ENCODE results near the gene MACROD2. TPM values are rescaled to one million over a fixed set of nuclear protein-coding genes. Genes with fewer than 3 reads are reported as not detected.

The MACROD2 gene
- total and polyA plus RNA-seq, 2 donors (not counting 1 experiment from before 2014, with no cell fraction given): 5.3 to 6.7 TPM

DNA sequence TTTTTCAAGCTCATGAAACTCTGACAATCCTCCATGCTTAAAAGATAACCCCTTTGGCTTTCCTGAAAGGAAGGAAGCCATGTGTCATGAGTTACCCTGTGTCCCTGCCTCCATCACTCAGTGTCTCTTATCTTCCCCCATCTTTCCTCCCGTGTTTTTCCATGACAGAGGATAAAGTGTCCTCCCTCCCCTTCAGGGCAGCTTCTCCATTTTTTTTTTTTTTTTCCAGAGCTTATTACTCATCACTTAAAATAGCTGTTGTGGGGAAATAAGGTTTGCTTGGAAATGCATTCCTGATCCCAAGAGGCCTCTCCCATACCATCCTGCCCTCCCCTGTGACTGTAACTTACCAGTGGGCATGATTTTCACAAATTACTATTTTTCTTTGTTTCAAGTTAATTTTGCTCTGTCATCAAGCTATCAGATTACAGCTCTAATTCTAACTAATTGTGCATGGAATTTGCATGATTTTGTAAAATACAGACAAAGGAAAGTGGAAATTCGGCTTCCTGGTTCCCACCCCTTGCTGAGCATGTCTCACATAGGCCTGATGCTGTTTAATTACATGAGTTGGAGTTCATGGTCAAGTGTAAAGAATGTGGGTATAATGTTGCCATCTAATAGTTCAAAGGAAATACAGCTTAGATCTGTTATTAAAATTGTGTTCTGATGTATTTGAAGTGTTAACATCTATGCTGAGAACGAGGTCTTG is 956.5 kb downstream of the MACROD2 start:
- H3K79me2 ChIP-seq (ENCODE audit: control insufficient read depth, insufficient read depth, low read length): no peaks in the 10 kb centered on the region
- no peak overlapping the region for H3K9ac ChIP-seq (ENCODE audit: low read length)
- Mint-ChIP-seq H3K27ac (no peak overlapping the region), H3K4me3 (no peak overlapping the region), H3K4me1 (no peaks in the 10 kb centered on the region), H3K9me3 (ENCODE audit: insufficient read depth) (peaks cover 3% of the 10 kb centered on the region), H3K27me3 (no peaks in the 10 kb centered on the region)
- no peak overlapping the region for H3K4me2 ChIP-seq (replicated peaks; ENCODE audit: low read depth, low read length, poor library complexity, severe bottlenecking)
- DNase-seq (no peak), ATAC-seq (ENCODE audit: low read depth) (no peak)
- CTCF ChIA-PET: no interaction called here
- H3K27ac ChIP-seq (ENCODE audit: low read length in 2 of 2): no peak overlapping the region
- TF ChIP-seq EZH2 (IDR thresholded peaks at IDR 0.05; ENCODE audit: borderline replicate concordance, insufficient read depth, low read depth, low read length, poor library complexity, severe bottlenecking): no peak
- TF ChIP-seq, protein P1, sequence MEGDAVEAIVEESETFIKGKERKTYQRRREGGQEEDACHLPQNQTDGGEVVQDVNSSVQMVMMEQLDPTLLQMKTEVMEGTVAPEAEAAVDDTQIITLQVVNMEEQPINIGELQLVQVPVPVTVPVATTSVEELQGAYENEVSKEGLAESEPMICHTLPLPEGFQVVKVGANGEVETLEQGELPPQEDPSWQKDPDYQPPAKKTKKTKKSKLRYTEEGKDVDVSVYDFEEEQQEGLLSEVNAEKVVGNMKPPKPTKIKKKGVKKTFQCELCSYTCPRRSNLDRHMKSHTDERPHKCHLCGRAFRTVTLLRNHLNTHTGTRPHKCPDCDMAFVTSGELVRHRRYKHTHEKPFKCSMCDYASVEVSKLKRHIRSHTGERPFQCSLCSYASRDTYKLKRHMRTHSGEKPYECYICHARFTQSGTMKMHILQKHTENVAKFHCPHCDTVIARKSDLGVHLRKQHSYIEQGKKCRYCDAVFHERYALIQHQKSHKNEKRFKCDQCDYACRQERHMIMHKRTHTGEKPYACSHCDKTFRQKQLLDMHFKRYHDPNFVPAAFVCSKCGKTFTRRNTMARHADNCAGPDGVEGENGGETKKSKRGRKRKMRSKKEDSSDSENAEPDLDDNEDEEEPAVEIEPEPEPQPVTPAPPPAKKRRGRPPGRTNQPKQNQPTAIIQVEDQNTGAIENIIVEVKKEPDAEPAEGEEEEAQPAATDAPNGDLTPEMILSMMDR (IDR thresholded peaks at IDR 0.05): no peak
- intact Hi-C loops (cut with micrococcal nuclease): no loop called here
- no peaks in the 10 kb centered on the region for H4K20me1 ChIP-seq (ENCODE audit: control insufficient read depth, insufficient read depth, low read length, poor library complexity, severe bottlenecking)
- no peaks in the 10 kb centered on the region for H3K9me3 ChIP-seq (ENCODE audit: control extremely low read depth in 1 of 3, control insufficient read depth in 2 of 3, insufficient read depth in 1 of 3, low read length in 2 of 3)
- no peaks in the 10 kb centered on the region for H3K4me1 ChIP-seq (ENCODE audit: control insufficient read depth in 2 of 2, insufficient read depth in 2 of 2, low read length in 2 of 2)
- WGBS (ENCODE audit: insufficient coverage): 50% methylated on average over 1 of the region's 3 CpGs
- no peaks in the 10 kb centered on the region for H3K27me3 ChIP-seq (replicated peaks in 1 of 4; ENCODE audit: control extremely low read depth in 1 of 4, control insufficient read depth in 3 of 4, insufficient read depth in 4 of 4, low read length in 3 of 4)
- POLR2A ChIA-PET: no interaction called here
- H2AFZ ChIP-seq (ENCODE audit: insufficient read depth, low read depth, low read length, poor library complexity, severe bottlenecking): no peak overlapping the region
- H3K36me3 ChIP-seq (replicated peaks in 1 of 2; ENCODE audit: control extremely low read depth in 1 of 2, control insufficient read depth in 1 of 2, extremely low read depth in 1 of 2, insufficient read depth in 2 of 2, low read length in 1 of 2): no peaks in the 10 kb centered on the region
- no peak overlapping the region for H3K4me3 ChIP-seq (ENCODE audit: control extremely low read depth in 1 of 5, extremely low read depth in 1 of 5, insufficient read depth in 1 of 5, low read depth in 2 of 5, low read length in 4 of 5)

DNA sequence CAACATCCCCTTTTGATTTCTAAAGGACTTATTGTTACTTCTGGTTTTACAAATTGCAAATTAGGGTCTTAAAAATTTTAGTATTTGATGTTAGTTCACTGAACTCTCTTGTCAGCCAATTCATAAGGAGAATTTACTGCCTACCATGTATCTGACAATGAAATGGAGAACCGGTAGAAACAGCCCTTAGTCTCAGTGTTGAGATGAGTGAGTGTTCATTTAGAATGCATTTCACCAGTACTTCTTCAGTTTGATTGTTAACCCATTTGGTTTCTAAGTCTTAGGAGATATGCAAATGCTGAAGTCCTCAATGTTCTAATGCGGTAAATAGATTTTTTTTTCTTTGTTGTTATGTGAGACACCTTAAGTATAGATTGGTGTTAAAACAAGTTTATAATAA is 958.4 kb downstream of the MACROD2 start:
- H3K4me1 ChIP-seq (ENCODE audit: control insufficient read depth in 2 of 2, insufficient read depth in 2 of 2, low read length in 2 of 2): no peaks in the 10 kb centered on the region
- Mint-ChIP-seq H3K4me3 (no peak overlapping the region), H3K27me3 (no peaks in the 10 kb centered on the region), H3K4me1 (no peaks in the 10 kb centered on the region), H3K27ac (no peak overlapping the region), H3K9me3 (ENCODE audit: insufficient read depth) (peaks cover 3% of the 10 kb centered on the region)
- H2AFZ ChIP-seq (ENCODE audit: insufficient read depth, low read depth, low read length, poor library complexity, severe bottlenecking): no peak overlapping the region
- no peaks in the 10 kb centered on the region for H3K9me3 ChIP-seq (ENCODE audit: control extremely low read depth in 1 of 3, control insufficient read depth in 2 of 3, insufficient read depth in 1 of 3, low read length in 2 of 3)
- no peak overlapping the region for H3K9ac ChIP-seq (ENCODE audit: low read length)
- no peaks in the 10 kb centered on the region for H4K20me1 ChIP-seq (ENCODE audit: control insufficient read depth, insufficient read depth, low read length, poor library complexity, severe bottlenecking)
- H3K27ac ChIP-seq (ENCODE audit: low read length in 2 of 2): no peak overlapping the region
- no peak overlapping the region for H3K4me2 ChIP-seq (replicated peaks; ENCODE audit: low read depth, low read length, poor library complexity, severe bottlenecking)
- intact Hi-C loops (cut with micrococcal nuclease): no loop called here
- H3K27me3 ChIP-seq (replicated peaks in 1 of 4; ENCODE audit: control extremely low read depth in 1 of 4, control insufficient read depth in 3 of 4, insufficient read depth in 4 of 4, low read length in 3 of 4): no peaks in the 10 kb centered on the region
- POLR2A ChIA-PET: no interaction called here
- CTCF ChIA-PET: no interaction called here
- TF ChIP-seq EZH2 (IDR thresholded peaks at IDR 0.05; ENCODE audit: borderline replicate concordance, insufficient read depth, low read depth, low read length, poor library complexity, severe bottlenecking): no peak
- TF ChIP-seq, protein P1 (IDR thresholded peaks at IDR 0.05): no peak
- H3K4me3 ChIP-seq (ENCODE audit: control extremely low read depth in 1 of 5, extremely low read depth in 1 of 5, insufficient read depth in 1 of 5, low read depth in 2 of 5, low read length in 4 of 5): no peak overlapping the region
- H3K79me2 ChIP-seq (ENCODE audit: control insufficient read depth, insufficient read depth, low read length): no peaks in the 10 kb centered on the region
- ATAC-seq (ENCODE audit: low read depth): no peak
- no peak for DNase-seq
- WGBS (ENCODE audit: insufficient coverage): no CpG with 5 or more reads among the region's 2 CpGs
- no peaks in the 10 kb centered on the region for H3K36me3 ChIP-seq (replicated peaks in 1 of 2; ENCODE audit: control extremely low read depth in 1 of 2, control insufficient read depth in 1 of 2, extremely low read depth in 1 of 2, insufficient read depth in 2 of 2, low read length in 1 of 2)
